PFSK-1 (cell line): Measurements from ENCODE around the gene KCTD11.

Experiments
- FOXP2 ChIP-seq: optimal IDR thresholded peaks from 2 replicates; pipeline ENCODE3; 2011; ENCODE audit warnings: borderline replicate concordance, control low read depth, inconsistent platforms; ENCODE audit not compliant: insufficient read depth; ENCODE audit errors: extremely low read length, extremely low read depth
- POLR2AphosphoS5 ChIP-seq: IDR thresholded peaks from 2 replicates; pipeline ENCODE4 v1.6.1; 2012; ENCODE audit warnings: low read depth, mild to moderate bottlenecking, control low read depth, low read length, moderate library complexity
- REST ChIP-seq, 2 experiments: IDR thresholded peaks; 2 replicates each; pipeline versions ENCODE4 v1.6.1 to v1.8.0; 2011 to 2012; ENCODE audit warnings: low read depth in 2 of 2, low read length in 2 of 2, control low read depth in 1 of 2, inconsistent platforms in 1 of 2, mild to moderate bottlenecking in 1 of 2, moderate library complexity in 1 of 2; ENCODE audit not compliant: insufficient read depth in 1 of 2
- SIN3A ChIP-seq: IDR thresholded peaks from 2 replicates; pipeline ENCODE4 v1.6.1; 2012; ENCODE audit warnings: mild to moderate bottlenecking, low read length, moderate library complexity, borderline replicate concordance; ENCODE audit not compliant: insufficient read depth
- TAF1 ChIP-seq: IDR thresholded peaks from 2 replicates; pipeline ENCODE4 v1.6.1; 2012; ENCODE audit warnings: low read length, control low read depth, borderline replicate concordance; ENCODE audit not compliant: insufficient read depth

The KCTD11 gene

GRCh38 chr17:7328009-7328408 is 24.0 kb upstream of the KCTD11 start:
- no peak for TF ChIP-seq SIN3A
- TF ChIP-seq FOXP2 = no peak
- no peak for TF ChIP-seq REST (IDR thresholded peaks at IDR 0.05; ENCODE audit: insufficient read depth in 1 of 2, low read depth in 2 of 2, low read length in 2 of 2)
- no peak for TF ChIP-seq POLR2AphosphoS5
- no peak for TF ChIP-seq TAF1

GRCh38 chr17:7328840-7329373 is 23.1 kb upstream of the KCTD11 start, which contains the start of gene NEURL4:
Gene NEURL4 (minus strand): TSS chr17:7329335. CDS start chr17:7329312, 23 bp downstream.
- no peak for TF ChIP-seq TAF1
- no peak for TF ChIP-seq FOXP2
- TF ChIP-seq POLR2AphosphoS5 = no peak; the same call in 1 of the 2 replicates
- no peak for TF ChIP-seq REST (IDR thresholded peaks at IDR 0.05; ENCODE audit: insufficient read depth in 1 of 2, low read depth in 2 of 2, low read length in 2 of 2)
- TF ChIP-seq SIN3A = no peak

GRCh38 chr17:7329374-7329996 is 22.5 kb upstream of the KCTD11 start:
- TF ChIP-seq TAF1 (no peak; the same call in 1 of the 2 replicates), POLR2AphosphoS5 (peak; percentile 85), FOXP2 (peak; percentile 89), REST (IDR thresholded peaks at IDR 0.05; ENCODE audit: insufficient read depth in 1 of 2, low read depth in 2 of 2, low read length in 2 of 2) (peak in 1 of 2 experiments; percentile 34; a peak in 1 of 4 replicates), SIN3A (0 out of 2 replicates have a peak, but pooled peaks have one; percentile 30)

- TF ChIP-seq FOXP2 (no peak), TAF1 (peak; percentile 51; the same call in 1 of the 2 replicates), POLR2AphosphoS5 (0 out of 2 replicates have a peak, but pooled peaks have one; percentile 49)
Measured at GRCh38 chr17:7329997-7330637, 21.8 kb upstream of the KCTD11 start.

- TF ChIP-seq REST (IDR thresholded peaks at IDR 0.05; ENCODE audit: insufficient read depth in 1 of 2, low read depth in 2 of 2, low read length in 2 of 2) = no peak
- TF ChIP-seq FOXP2 = no peak
- TF ChIP-seq POLR2AphosphoS5 = no peak
- TF ChIP-seq SIN3A = no peak
- no peak for TF ChIP-seq TAF1
Measured at GRCh38 chr17:7330638-7331015, 21.3 kb upstream of the KCTD11 start.
